Hypothalamus (tissue), 51 donors: ENCODE results near the gene GSTO2.

Source experiments
- DNase-seq, 51 donors: peaks; one replicate each; lab custom pipeline; 2025; lab: John Stamatoyannopoulos, UW

Gene GSTO2

DNA sequence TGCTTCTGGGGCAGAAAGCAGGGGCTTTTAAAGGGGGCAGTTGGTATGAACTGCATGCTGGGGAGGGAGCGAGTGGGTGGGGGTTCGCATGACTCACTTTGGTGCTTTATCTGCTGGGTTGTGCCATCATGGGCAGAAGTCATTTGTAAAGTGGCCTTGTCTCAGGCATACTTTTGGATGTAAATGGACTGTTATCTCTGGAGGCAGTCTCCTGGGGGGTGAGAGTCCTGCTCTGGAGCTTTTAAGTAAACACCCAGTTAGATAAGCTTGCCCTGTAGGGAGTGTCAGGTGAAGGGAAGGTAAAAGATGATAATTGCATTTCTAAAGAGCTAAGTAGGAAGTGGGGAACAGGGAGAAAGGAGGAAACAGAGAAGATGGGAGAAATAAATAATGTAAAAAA lies 15.9 kb upstream of the GSTO2 start:
- DNase-seq, result no peak

GRCh38 chr10:104253606-104254410 lies 15.2 kb upstream of the GSTO2 start:
- no peak for DNase-seq

- DNase-seq, result peak in 49 of 51 donors; percentile 19 to 79 (median 57)
Measured at GRCh38 chr10:104254493-104255310, 14.3 kb upstream of the GSTO2 start, which contains the start of gene GSTO1. GSTO1 (plus strand) TSS chr10:104254892; CDS start chr10:104254929, 37 bp downstream.

- peak in 5 of 51 donors; percentile 17 to 86 (median 50) for DNase-seq
Measured at GRCh38 chr10:104255311-104255981, 13.5 kb upstream of the GSTO2 start.

DNA sequence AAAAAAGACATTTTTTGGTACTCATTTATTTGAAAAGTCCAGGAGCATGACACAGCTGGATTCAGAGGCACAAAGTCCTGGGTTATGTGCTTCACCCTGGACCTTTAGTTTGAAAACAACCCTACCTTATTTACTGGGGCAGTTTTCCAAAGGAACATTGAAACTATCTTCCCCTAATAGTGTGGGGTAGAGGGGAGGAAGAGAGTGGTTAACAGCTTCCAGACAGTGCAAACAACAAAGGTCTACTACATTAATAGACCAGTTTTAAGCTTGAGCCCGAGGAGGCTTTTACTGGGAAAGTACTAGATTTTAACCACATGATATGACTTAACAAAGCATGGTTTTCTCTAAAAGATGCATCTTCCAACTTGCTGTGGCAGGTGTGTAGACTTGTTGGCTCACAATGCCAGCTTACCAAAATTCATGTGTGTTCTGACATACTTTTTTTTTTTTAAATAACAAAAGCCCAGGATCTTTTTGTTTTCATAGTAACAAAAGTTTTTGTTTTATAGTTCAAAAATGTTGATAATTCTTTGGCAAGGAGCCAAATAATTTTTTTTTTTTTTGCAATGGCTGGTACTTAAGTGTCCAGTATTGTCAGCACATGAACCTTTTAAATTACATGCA lies 12.5 kb upstream of the GSTO2 start:
- DNase-seq, result peak in 1 of 51 donors; percentile 29

GRCh38 chr10:104257235-104257634 lies 11.7 kb upstream of the GSTO2 start:
- no peak for DNase-seq

DNA sequence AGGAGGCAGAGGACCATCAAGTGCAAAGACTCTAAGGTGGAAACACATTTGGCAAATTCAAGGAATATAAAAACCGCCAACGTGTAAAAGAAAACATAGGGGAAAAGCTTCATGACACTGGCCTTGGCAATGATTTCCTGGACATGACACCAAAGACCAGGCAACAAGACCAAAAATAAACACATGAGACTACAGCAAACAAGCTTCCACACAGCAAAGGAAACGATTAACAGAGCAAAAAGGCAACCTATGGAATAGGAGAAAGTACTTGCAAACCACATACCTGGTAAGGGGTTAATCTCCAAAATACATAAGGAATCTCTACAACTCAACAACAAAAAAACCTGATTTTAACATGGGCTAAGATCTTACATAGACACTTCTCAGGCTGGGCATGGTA lies 10.8 kb upstream of the GSTO2 start:
- no peak for DNase-seq

DNA sequence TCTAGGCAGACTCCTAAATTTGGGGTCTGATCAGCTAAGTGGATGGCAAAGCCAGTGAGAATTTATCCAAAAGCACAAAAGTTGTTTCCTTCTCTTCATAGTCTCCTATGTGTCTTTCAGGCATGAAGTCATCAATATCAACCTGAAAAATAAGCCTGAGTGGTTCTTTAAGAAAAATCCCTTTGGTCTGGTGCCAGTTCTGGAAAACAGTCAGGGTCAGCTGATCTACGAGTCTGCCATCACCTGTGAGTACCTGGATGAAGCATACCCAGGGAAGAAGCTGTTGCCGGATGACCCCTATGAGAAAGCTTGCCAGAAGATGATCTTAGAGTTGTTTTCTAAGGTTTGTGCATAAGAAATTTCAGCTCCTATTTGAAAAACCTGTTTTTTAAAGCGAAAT lies 9.5 kb upstream of the GSTO2 start:
- no peak for DNase-seq

- DNase-seq, result peak in 1 of 51 donors; percentile 21
Measured at GRCh38 chr10:104259999-104260774, 8.8 kb upstream of the GSTO2 start.

DNA sequence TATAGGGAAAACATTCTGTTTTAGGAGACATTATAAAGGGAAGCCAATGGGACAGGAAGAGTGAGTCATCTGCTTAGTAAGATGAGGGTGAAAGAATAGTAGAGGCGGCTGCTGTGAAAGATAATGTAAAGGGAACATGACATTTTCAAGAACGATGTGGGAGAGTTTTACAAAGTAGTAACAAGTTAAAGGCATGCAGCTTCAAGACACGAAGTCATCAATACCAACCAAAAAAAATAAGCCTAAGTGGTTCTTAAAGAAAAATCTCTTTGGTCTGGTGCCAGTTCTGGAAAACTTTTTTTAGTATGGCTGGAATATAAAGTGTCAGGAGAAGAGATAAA lies 8.2 kb upstream of the GSTO2 start:
- DNase-seq, result no peak

- DNase-seq, result no peak
Measured at GRCh38 chr10:104262055-104262454, 6.9 kb upstream of the GSTO2 start.

DNA sequence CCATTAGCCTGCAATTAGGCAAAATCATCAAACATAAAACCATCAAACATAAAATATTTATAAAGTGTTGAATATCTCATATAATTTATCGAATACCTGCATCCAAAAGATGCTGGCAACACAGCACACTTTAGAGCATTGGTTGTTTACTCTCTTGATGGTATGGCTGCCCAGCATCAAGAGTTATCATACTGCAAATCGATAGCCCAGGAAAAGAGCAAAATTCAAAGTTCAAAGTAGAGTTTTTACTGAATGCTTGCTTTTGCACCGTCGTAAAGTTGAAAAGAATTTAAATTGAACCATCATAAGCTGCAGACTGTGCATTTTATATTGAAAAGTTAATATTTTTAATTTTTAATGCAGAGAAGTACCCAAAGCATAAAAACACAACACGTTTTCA lies 4.2 kb upstream of the GSTO2 start:
- no peak for DNase-seq

GRCh38 chr10:104267721-104268404 lies 1.1 kb upstream of the GSTO2 start:
- no peak for DNase-seq

DNA sequence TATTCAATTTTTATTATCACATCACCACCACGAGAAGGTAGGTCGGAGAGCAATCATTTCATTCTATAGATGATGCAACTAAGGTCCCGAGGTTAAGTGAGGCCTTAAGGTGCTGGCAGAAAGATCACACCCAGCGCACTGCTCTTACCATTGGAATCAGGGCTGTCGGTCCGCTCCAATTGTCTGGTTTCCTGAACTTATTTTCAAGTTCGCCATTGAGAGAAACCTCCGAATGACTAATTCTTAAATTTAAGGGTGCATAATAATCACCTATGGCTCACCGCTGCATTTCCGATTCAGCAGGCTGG lies 625 bp upstream of the GSTO2 start:
- DNase-seq, result no peak

DNA sequence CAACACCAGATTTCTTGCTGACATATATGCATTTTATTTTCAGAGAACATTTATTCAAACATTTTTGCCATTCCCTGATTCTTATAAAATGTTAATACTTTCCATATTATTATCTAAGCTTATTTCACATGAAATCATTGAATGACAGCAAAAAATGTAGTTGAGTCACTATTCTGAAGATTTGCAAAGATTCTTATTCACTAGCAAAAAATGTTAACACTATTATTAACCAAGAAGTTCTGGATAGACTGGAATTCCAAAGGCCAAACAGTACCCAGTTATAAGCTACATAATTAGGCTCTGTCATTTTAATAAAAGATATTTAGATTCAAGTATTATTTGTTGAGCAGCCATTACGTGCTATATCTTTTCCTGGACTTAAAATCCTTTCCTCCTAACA lies 4.3 kb downstream of the GSTO2 start:
- no peak for DNase-seq

GRCh38 chr10:104273899-104274575 lies 5.1 kb downstream of the GSTO2 start:
- no peak for DNase-seq

DNA sequence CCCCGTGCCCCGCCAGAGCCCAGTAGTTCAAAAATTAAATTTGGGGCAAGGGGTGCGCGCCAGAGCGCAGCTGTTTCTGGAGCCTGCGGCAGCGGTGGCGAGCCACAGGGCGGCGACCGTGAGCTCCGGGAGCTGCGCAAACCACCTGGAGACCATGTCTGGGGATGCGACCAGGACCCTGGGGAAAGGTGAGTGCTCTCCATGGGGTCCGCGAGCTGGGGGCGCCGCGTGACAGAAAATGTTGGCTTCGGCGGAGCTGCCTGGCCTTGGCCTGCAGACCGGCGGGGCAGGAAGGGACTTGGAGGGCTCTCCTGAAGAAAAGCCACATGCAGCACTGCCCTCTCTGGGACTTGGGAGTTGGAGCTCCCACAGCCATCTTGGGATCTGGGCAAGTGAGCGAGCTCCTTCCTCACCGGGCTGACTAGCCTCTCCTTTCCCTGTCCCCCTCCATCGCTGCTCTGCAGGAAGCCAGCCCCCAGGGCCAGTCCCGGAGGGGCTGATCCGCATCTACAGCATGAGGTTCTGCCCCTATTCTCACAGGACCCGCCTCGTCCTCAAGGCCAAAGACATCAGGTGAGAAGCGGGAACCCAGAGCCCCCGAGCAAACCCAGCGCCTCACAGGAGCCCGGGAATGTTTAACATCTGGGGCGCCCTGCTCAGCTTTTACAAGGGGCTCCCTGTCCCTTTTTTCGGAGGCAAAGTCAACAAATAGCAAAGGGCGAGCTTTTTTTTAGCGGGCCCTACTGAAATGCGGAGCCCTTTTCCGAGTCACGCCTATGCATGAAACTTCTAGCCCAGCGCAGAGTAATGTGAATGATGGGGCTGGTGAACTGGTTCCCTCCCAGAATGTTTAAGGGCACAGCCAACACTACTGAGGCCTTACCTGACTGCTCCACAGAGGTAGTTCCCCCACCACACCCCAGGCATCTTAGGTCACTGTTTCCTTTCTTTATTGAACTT lies 6.1 kb downstream of the GSTO2 start:
- peak in 36 of 51 donors; percentile 5 to 91 (median 34) for DNase-seq

DNA sequence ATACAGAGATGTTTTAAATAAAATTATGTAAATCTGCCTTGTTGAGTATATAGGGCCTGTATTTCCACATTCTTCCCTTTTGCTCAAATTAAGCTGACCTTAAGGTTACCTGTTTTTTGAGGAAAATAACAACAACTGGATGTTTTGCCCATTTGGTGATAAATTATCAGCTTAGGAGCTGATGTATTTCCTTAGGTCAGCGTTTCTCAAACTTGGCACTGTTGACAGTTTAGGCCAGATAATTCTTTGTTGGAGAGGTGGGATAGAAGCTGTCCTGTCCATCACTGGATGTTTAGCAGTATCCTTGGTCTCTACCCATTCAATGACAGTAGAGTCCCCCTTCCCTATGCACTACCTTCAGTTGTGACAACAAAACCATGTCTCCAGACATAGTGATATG lies 7.2 kb downstream of the GSTO2 start:
- no peak for DNase-seq
